Suprapubic skin (tissue), 4 donors: ENCODE results near the gene GPRC5C.

Source experiments
- CTCF ChIP-seq, 2 donors: fragments of 200-600 bp in 1 of 2; fragments of 450-650 bp in 1 of 2; sonication (generic) in 1 of 2; IDR thresholded peaks; one replicate each; pipeline ENCODE4 v1.5.1; 2016 to 2019; ENCODE audit warnings: antibody characterized with exemption in 2 of 2, mild to moderate bottlenecking in 1 of 2, moderate library complexity in 1 of 2
- EP300 ChIP-seq: sonication (generic); formaldehyde crosslinking; IDR thresholded peaks from one replicate; pipeline ENCODE4 v1.6.1; 2017; ENCODE audit warnings: antibody characterized with exemption
- POLR2A ChIP-seq, 2 donors: fragments of 450-650 bp; IDR thresholded peaks; one replicate each; pipeline ENCODE4 v1.6.1; 2017; ENCODE audit warnings: antibody characterized with exemption in 2 of 2, mild to moderate bottlenecking in 2 of 2, moderate library complexity in 2 of 2
- POLR2AphosphoS5 ChIP-seq, 3 donors: sonication (generic); formaldehyde crosslinking; IDR thresholded peaks; one replicate each; pipeline ENCODE4 v1.6.1; 2017; ENCODE audit warnings: antibody characterized with exemption in 3 of 3

GRCh38 chr17:74452841-74453661 is 21.2 kb downstream of the GPRC5C start:
- no peak for TF ChIP-seq POLR2AphosphoS5 (IDR thresholded peaks at IDR 0.05)
- no peak for TF ChIP-seq CTCF (IDR thresholded peaks at IDR 0.05)
- TF ChIP-seq EP300, result no peak
- no peak for TF ChIP-seq POLR2A (IDR thresholded peaks at IDR 0.05)
